K562 (cell line): Measurements from ENCODE around the gene PIK3AP1. TPM values are rescaled to one million over a fixed set of nuclear protein-coding genes. Genes with fewer than 3 reads are reported as not detected.

Source experiments
- ATAC-seq: fragments of 200-7000 bp; cut with Tn5 transposase; 3 replicates; pipeline ENCODE4 v1.9.1; 2020; ENCODE audit warnings: moderate library complexity
- BruUV-seq: library from RNA; stranded (reverse); fragments of 400-500 nt; replicated peaks from 2 replicates; lab custom pipeline; 2021; lab: Mats Ljungman, UMichigan
- CTCF ChIA-PET: fragments of 300-600 bp; formaldehyde crosslinking; extraction: SDS; loops from one replicate; lab custom pipeline; 2021; ENCODE audit warnings: low intra/inter-chr PET ratio; lab: Yijun Ruan, JAX
- POLR2A ChIA-PET: fragments of 300-600, 350-650 bp; sonication (Branson Sonifier 250); formaldehyde crosslinking; extraction: SDS; loops from one replicate; lab custom pipeline; 2021; ENCODE audit warnings: antibody characterized with exemption, inconsistent platforms; lab: Yijun Ruan, JAX
- DNase-seq, 4 experiments: peaks; one replicate each; pipeline versions ENCODE4 v3.0.0 to v3.0.0-alpha.2; 2011 to 2018; ENCODE audit warnings: low spot score in 3 of 4, mixed read lengths in 3 of 4; ENCODE audit errors: extremely low read depth in 1 of 4
- FAIRE-seq: peaks from 2 replicates; lab custom pipeline; 2011; peaks lifted over from hg19 to GRCh38; lab: Jason Lieb, UNC
- H2AFZ ChIP-seq: 2 replicates; pipeline ENCODE4 v1.6.0; 2011; ENCODE audit warnings: low read depth, low read length, control low read depth, inconsistent platforms
- H3K27ac ChIP-seq: fragments of 200-600 bp; 3 replicates; pipeline ENCODE4 v1.8.0; 2011; ENCODE audit warnings: low read depth, mild to moderate bottlenecking, control low read depth, inconsistent platforms, low read length, moderate library complexity, mixed read lengths; ENCODE audit errors: extremely low read depth
- H3K27me3 ChIP-seq, 2 experiments: fragments of 300-600 bp in 1 of 2; 2 replicates in 1 of 2; 3 replicates in 1 of 2; pipeline versions ENCODE4 v1.6.0 to v1.8.0; 2011; ENCODE audit warnings: inconsistent platforms in 2 of 2, low read length in 2 of 2, mild to moderate bottlenecking in 1 of 2, mixed read lengths in 1 of 2, moderate library complexity in 1 of 2; ENCODE audit not compliant: control insufficient read depth in 2 of 2, insufficient read depth in 2 of 2
- H3K36me3 ChIP-seq: fragments of 300-600 bp; 3 replicates; pipeline ENCODE4 v1.8.0; 2011; ENCODE audit warnings: mild to moderate bottlenecking, low read length, inconsistent platforms; ENCODE audit not compliant: control insufficient read depth, insufficient read depth
- H3K4me1 ChIP-seq, 2 experiments: fragments of 200-600 bp in 1 of 2; replicated peaks in 1 of 2; 2 replicates in 1 of 2; 3 replicates in 1 of 2; pipeline versions ENCODE4 v1.5.1 to v1.8.0; 2011; ENCODE audit warnings: inconsistent platforms in 2 of 2, low read length in 2 of 2, mild to moderate bottlenecking in 1 of 2, mixed read lengths in 1 of 2, moderate library complexity in 1 of 2; ENCODE audit not compliant: control insufficient read depth in 2 of 2, insufficient read depth in 2 of 2
- H3K4me2 ChIP-seq: 2 replicates; pipeline ENCODE4 v1.6.1; 2011; ENCODE audit warnings: low read length, control low read depth, inconsistent platforms, mixed read lengths; ENCODE audit not compliant: insufficient read depth
- H3K4me3 ChIP-seq: fragments of 200-600 bp; sonication (generic), shearing (Covaris generic); 2 replicates; pipeline ENCODE4 v1.5.1; 2016; ENCODE audit warnings: control low read depth, inconsistent platforms
- H3K79me2 ChIP-seq: fragments of 200-600 bp; 3 replicates; pipeline ENCODE4 v1.8.0; 2011; ENCODE audit warnings: low read length, inconsistent platforms; ENCODE audit not compliant: control insufficient read depth, insufficient read depth
- H3K9ac ChIP-seq, 2 experiments: 2 replicates each; pipeline versions ENCODE4 v1.6.0 to v1.6.1; 2011; ENCODE audit warnings: low read depth in 2 of 2, low read length in 2 of 2, control low read depth in 1 of 2, inconsistent platforms in 1 of 2, mild to moderate bottlenecking in 1 of 2, mixed read lengths in 1 of 2; ENCODE audit not compliant: insufficient read depth in 1 of 2
- H3K9me1 ChIP-seq: one replicate; pipeline ENCODE4 v1.6.0; 2011; ENCODE audit warnings: inconsistent platforms, mild to moderate bottlenecking, low read length, moderate library complexity; ENCODE audit not compliant: control insufficient read depth, insufficient read depth
- H3K9me3 ChIP-seq: replicated peaks from 2 replicates; pipeline ENCODE4 v1.5.1; 2011; ENCODE audit warnings: low read depth, low read length, inconsistent platforms; ENCODE audit not compliant: control insufficient read depth, insufficient read depth
- H4K20me1 ChIP-seq: replicated peaks from 2 replicates; pipeline ENCODE4 v1.6.1; 2011; ENCODE audit warnings: low read length, inconsistent platforms, mixed read lengths; ENCODE audit not compliant: control insufficient read depth, insufficient read depth
- CBX5 ChIP-seq: IDR thresholded peaks from 2 replicates; pipeline ENCODE4 v1.6.1; 2014; ENCODE audit warnings: low read depth, borderline replicate concordance
- CEBPB ChIP-seq: fragments of 450-650 bp; IDR thresholded peaks from 2 replicates; pipeline ENCODE4 v1.6.1; 2016; ENCODE audit warnings: missing genetic modification characterization, missing compliant biosample characterization
- DACH1 ChIP-seq: fragments of 450-650 bp; IDR thresholded peaks from 2 replicates; pipeline ENCODE4 v1.6.1; 2018; ENCODE audit not compliant: partially characterized antibody
- ESRRA ChIP-seq: fragments of 450-650 bp; IDR thresholded peaks from 2 replicates; pipeline ENCODE4 v1.6.1; 2014; ENCODE audit warnings: low read depth, mild to moderate bottlenecking, moderate library complexity, borderline replicate concordance
- ETV6 ChIP-seq, 3 experiments: fragments of 150-350 bp in 1 of 3; sonication (generic) in 1 of 3; formaldehyde crosslinking in 1 of 3; IDR thresholded peaks; 2 replicates each; pipeline versions ENCODE4 v1.6.1 to v1.8.0; 2014 to 2022; ENCODE audit warnings: borderline replicate concordance in 2 of 3, low read depth in 2 of 3, antibody characterized with exemption in 1 of 3, low read length in 1 of 3, mild to moderate bottlenecking in 1 of 3, missing genetic modification reagents in 1 of 3
- GABPB1 ChIP-seq: sonication (generic); formaldehyde crosslinking; IDR thresholded peaks from 2 replicates; pipeline ENCODE4 v1.8.0; 2022; ENCODE audit warnings: mild to moderate bottlenecking, missing genetic modification reagents
- HMGN3 ChIP-seq: IDR thresholded peaks from 2 replicates; pipeline ENCODE4 v1.6.1; 2011; ENCODE audit warnings: borderline replicate concordance, low read depth, mild to moderate bottlenecking, mixed read lengths, low read length; ENCODE audit not compliant: insufficient read length; ENCODE audit errors: extremely low read depth
- JUN ChIP-seq, 2 experiments: sonication (generic) in 1 of 2; formaldehyde crosslinking in 1 of 2; IDR thresholded peaks; 2 replicates each; pipeline versions ENCODE4 v1.6.1 to v1.8.0; 2012 to 2022; ENCODE audit warnings: borderline replicate concordance in 2 of 2, mild to moderate bottlenecking in 2 of 2, improper control_type of control experiment in 1 of 2, low read depth in 1 of 2, low read length in 1 of 2, missing genetic modification reagents in 1 of 2
- KDM1A ChIP-seq, 2 experiments: fragments of 450-650 bp; IDR thresholded peaks; 2 replicates each; pipeline ENCODE4 v1.6.1; 2016; ENCODE audit warnings: mild to moderate bottlenecking in 2 of 2
- NCOA1 ChIP-seq: fragments of 450-650 bp; IDR thresholded peaks from 2 replicates; pipeline ENCODE4 v1.6.1; 2016; ENCODE audit warnings: low read depth
- PYGO2 ChIP-seq: fragments of 450-650 bp; IDR thresholded peaks from 2 replicates; pipeline ENCODE4 v1.6.1; 2016; ENCODE audit warnings: mild to moderate bottlenecking, missing genetic modification characterization, moderate library complexity, missing compliant biosample characterization
- RBFOX2 ChIP-seq: fragments of 200-400 bp; formaldehyde crosslinking; IDR thresholded peaks from 2 replicates; pipeline ENCODE4 v1.6.1; 2017; ENCODE audit warnings: low read depth, mild to moderate bottlenecking, low read length, moderate library complexity
- RBM14 ChIP-seq: fragments of 200-400 bp; formaldehyde crosslinking; IDR thresholded peaks from 2 replicates; pipeline ENCODE4 v1.6.1; 2018; ENCODE audit warnings: low read depth, mild to moderate bottlenecking, low read length, moderate library complexity, borderline replicate concordance; ENCODE audit not compliant: insufficient read depth
- TEAD2 ChIP-seq: fragments of 450-650 bp; IDR thresholded peaks from 2 replicates; pipeline ENCODE4 v1.6.1; 2016; ENCODE audit warnings: missing genetic modification characterization, control low read depth, missing compliant biosample characterization
- TFAM ChIP-seq: fragments of 250-450 bp; sonication (Bioruptor Pico); conservative IDR thresholded peaks from 2 replicates; pipeline ENCODE4 v1.5.0; 2021; ENCODE audit warnings: mild to moderate bottlenecking, moderate library complexity
- TSC22D4 ChIP-seq: fragments of 450-650 bp; IDR thresholded peaks from 2 replicates; pipeline ENCODE4 v1.6.1; 2016; ENCODE audit warnings: missing genetic modification characterization, missing biosample characterization, control low read depth
- ZNF282 ChIP-seq: sonication (generic); formaldehyde crosslinking; IDR thresholded peaks from 2 replicates; pipeline ENCODE4 v1.8.1; 2023; ENCODE audit warnings: missing genetic modification reagents
- ZNF717 ChIP-seq: fragments of 250-450 bp; sonication (Bioruptor Pico); IDR thresholded peaks from 2 replicates; pipeline ENCODE4 v1.5.0; 2021
- ZNF76 ChIP-seq: fragments of 250-450 bp; sonication (Bioruptor Pico); IDR thresholded peaks from 2 replicates; pipeline ENCODE4 v1.4.0; 2020; ENCODE audit warnings: mild to moderate bottlenecking, moderate library complexity, borderline replicate concordance
- WGBS: fragments of 100-300 bp; shearing (Covaris generic); methylation state at CpG from one replicate; pipeline ENCODE4 v1.1.6; 2016; ENCODE audit warnings: low coverage, mixed read lengths; ENCODE audit not compliant: insufficient coverage; ENCODE audit errors: missing lambda C conversion rate; 5-methylcytosine and 5-hydroxymethylcytosine counted together
- in situ Hi-C: fragments of 300-500 bp; cut with MboI; formaldehyde crosslinking; loops from 4 replicates; pipeline ENCODE4 v1.15.0; 2018; ENCODE audit warnings: inconsistent platforms, mixed read lengths
- intact Hi-C: fragments of 100-400 bp; cut with micrococcal nuclease; formaldehyde crosslinking; loops from 2 replicates; pipeline ENCODE4 v1.14.2; 2022
- polyA plus RNA-seq, 8 experiments: library from polyadenylated mRNA; depleted of rRNA in 4 of 8; stranded (reverse) in 5 of 8; unstranded in 3 of 8; fragments of >200 nt; fragmentation: Nextera tagmentation in 2 of 8; fragmentation: Illumina TruSeq in 1 of 8; extraction: Ambion mirVana in 2 of 8; extraction: Trizol in 1 of 8; gene quantifications; 2 replicates each; pipeline versions ENCODE4 v1.2.1 to v1.2.3, GENCODE V29; 2011 to 2014; ENCODE audit warnings: inconsistent platforms in 1 of 8, missing spikeins in 1 of 8
- total RNA-seq, 7 experiments: library from RNA; depleted of rRNA in 6 of 7; stranded (reverse); fragments of >200 nt in 6 of 7; fragmentation: Illumina TruSeq in 2 of 7; extraction: Trizol in 2 of 7; gene quantifications; 2 replicates each; pipeline versions ENCODE4 v1.2.1 to v1.2.3, GENCODE V29; 2011 to 2021; ENCODE audit warnings: low replicate concordance in 1 of 7
- TF ChIP-seq, protein P1 (sequence below): fragments of 250-450 bp; sonication (Bioruptor Pico); IDR thresholded peaks from 2 replicates; pipeline ENCODE4 v1.5.0; 2022; ENCODE audit warnings: mild to moderate bottlenecking

Gene PIK3AP1
- total and polyA plus RNA-seq, 9 of the 15 experiments (the other 6 are each of a cell fraction or from before 2014, with no cell fraction given): 0.20 to 2.4 (median 1.4) TPM

DNA sequence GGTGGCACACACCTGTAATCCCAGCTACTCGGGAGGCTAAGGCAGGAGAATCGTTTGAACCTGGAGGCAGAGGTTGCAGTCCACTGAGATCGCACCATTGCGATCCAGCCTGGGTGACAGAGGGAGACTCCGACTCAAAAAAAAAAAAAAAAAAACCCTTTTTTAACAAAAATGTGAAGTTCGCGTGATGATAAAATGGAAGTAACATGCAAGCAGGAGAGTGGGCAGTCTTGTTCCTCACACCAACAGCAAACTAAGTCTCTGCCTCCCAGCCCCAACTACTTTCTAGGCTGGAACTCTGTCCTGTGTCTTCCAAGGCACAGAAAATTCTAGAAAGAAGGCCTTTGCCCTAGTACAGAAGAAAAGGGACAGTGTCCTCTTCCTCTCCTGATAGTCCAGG lies 11.3 kb downstream of the PIK3AP1 start:
- no peaks in the 10 kb centered on the region for H3K79me2 ChIP-seq
- no peak overlapping the region for H2AFZ ChIP-seq
- no peaks in the 10 kb centered on the region for H3K9me1 ChIP-seq
- in situ Hi-C loops: no loop called here
- no peak overlapping the region for H3K4me2 ChIP-seq
- DNase-seq (no peak), FAIRE-seq (no peak), ATAC-seq (no peak)
- H3K27ac ChIP-seq: no peak overlapping the region
- intact Hi-C loops: no loop called here
- TF ChIP-seq, protein P1, sequence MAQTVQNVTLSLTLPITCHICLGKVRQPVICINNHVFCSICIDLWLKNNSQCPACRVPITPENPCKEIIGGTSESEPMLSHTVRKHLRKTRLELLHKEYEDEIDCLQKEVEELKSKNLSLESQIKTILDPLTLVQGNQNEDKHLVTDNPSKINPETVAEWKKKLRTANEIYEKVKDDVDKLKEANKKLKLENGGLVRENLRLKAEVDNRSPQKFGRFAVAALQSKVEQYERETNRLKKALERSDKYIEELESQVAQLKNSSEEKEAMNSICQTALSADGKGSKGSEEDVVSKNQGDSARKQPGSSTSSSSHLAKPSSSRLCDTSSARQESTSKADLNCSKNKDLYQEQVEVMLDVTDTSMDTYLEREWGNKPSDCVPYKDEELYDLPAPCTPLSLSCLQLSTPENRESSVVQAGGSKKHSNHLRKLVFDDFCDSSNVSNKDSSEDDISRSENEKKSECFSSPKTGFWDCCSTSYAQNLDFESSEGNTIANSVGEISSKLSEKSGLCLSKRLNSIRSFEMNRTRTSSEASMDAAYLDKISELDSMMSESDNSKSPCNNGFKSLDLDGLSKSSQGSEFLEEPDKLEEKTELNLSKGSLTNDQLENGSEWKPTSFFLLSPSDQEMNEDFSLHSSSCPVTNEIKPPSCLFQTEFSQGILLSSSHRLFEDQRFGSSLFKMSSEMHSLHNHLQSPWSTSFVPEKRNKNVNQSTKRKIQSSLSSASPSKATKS (CRISPR knock-in tag): no peak
- TF ChIP-seq HMGN3 (no peak), CBX5 (no peak), ZNF76 (CRISPR knock-in tag) (no peak), PYGO2 (tag) (no peak), ESRRA (no peak), ZNF717 (CRISPR knock-in tag) (no peak), RBFOX2 (no peak), GABPB1 (CRISPR knock-in tag) (no peak), TFAM (no peak), NCOA1 (no peak), TSC22D4 (tag) (no peak), JUN (IDR thresholded peaks at IDR 0.05; ENCODE audit: borderline replicate concordance, low read depth, low read length) (no peak), JUN (CRISPR knock-in tag; IDR thresholded peaks at IDR 0.05; ENCODE audit: borderline replicate concordance) (no peak), ZNF282 (no peak), DACH1 (no peak), RBM14 (no peak), ETV6 (IDR thresholded peaks at IDR 0.05; ENCODE audit: borderline replicate concordance in 1 of 2, low read depth in 2 of 2, low read length in 1 of 2) (no peak), ETV6 (CRISPR knock-in tag; IDR thresholded peaks at IDR 0.05; ENCODE audit: borderline replicate concordance) (no peak), KDM1A (IDR thresholded peaks at IDR 0.05) (no peak), TEAD2 (tag) (no peak), CEBPB (tag) (no peak)
- BruUV-seq: no TSS peak
- H3K4me1 ChIP-seq: peaks cover 0 to 4% of the 10 kb centered on the region in 2 experiments; a peak in 1 of 5 replicates
- CTCF ChIA-PET: no interaction called here
- H3K36me3 ChIP-seq: no peaks in the 10 kb centered on the region
- no peak overlapping the region for H3K4me3 ChIP-seq
- H3K27me3 ChIP-seq: peaks cover 0 to 5% of the 10 kb centered on the region in 2 experiments; a peak in 1 of 5 replicates
- H3K9me3 ChIP-seq: no peaks in the 10 kb centered on the region
- 71% methylated on average over 2 of the region's 7 CpGs for WGBS
- no peaks in the 10 kb centered on the region for H4K20me1 ChIP-seq
- POLR2A ChIA-PET: interaction anchor here (0.6 to 1.2 kb wide), 3 partner anchors 17 to 373 kb away, joined by 3 read pairs; no protein-coding TSS in a partner anchor
- no peak overlapping the region for H3K9ac ChIP-seq
